Erythroblast (primary cell): ENCODE results near the gene FRYL.
"Not testable (repeated sequence)": the region's sequence is repeated elsewhere in the genome, so short reads cannot be mapped to it uniquely, and the experiment has no call there.

Experiments used
- DNase-seq, 2 experiments: peaks; one replicate each; lab custom pipeline; 2025; lab: John Stamatoyannopoulos, UW
- GATA1 ChIP-seq: IDR thresholded peaks from 2 replicates; pipeline ENCODE4 v1.6.1; 2011; ENCODE audit warnings: low read depth, mild to moderate bottlenecking, control low read depth, low read length, moderate library complexity
- POLR2A ChIP-seq: IDR thresholded peaks from 2 replicates; pipeline ENCODE4 v1.6.1; 2011; ENCODE audit warnings: mild to moderate bottlenecking, low read length

The FRYL gene

DNA sequence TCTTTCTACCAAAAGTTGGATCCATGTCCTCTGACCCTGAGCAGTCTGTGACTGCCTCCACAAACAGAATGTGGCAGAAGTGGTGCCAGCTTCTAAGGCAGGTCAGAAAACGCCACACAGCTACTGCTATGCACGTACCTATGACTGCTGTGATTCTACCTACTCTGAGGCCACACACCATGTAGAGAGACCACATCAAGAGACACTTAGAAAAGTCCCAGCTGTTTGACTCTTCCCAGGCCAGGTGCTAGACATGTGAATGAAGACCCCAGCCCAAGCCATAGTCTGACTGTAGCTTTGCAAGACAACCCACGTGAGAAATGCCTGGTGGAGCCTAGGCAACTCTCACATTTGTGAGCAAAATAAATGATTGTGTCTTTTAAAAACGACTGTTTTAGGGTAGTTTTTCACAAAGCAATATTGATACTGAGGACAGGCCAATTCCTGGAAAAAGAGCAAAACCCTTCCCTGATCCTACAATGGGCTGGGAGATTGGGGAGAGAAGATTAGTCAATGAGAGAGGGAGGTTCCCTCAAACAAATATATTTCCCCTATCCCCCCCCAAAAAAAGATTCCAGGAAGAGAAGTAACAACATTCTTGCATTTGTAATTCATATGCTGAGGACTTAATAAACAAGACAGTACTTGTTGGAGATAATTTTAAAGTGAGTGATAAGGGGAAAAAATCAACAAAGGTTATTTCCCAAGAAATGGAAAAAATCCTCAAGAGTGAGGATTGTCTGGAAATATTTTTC lies 33.3 kb downstream of the FRYL start:
- no peak for DNase-seq
- TF ChIP-seq GATA1: no peak
- TF ChIP-seq POLR2A: no peak

DNA sequence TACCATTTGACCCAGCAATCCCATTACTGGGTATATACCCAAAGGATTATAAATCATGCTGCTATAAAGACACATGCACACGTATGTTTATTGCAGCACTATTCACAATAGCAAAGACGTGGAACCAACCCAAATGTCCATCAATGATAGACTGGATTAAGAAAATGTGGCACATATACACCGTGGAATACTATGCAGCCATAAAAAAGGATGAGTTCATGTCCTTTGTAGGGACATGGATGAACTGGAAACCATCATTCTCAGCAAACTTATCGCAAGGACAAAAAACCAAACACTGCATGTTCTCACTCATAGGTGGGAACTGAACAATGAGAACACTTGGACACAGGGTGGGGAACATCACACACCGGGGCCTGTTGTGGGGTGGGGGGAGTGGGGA lies 34.9 kb downstream of the FRYL start:
- DNase-seq: not testable (repeated sequence)

DNA sequence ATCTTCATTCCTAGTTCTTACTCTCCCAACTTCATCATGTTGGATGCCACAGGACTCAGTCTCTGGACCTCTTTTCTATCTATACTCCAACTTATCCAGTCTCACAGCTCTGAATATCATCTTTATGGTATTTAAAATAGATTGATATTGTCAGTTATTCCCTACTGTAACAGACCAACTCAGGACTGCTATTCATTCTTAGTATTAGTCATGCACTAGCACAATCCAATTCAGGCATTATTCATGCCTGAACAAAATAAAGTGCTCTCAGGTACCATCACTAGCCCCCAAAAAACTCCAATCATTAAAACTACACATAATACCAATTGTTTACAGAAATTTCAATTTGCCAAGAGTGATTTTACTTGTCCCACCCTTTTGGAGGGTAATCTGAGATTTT lies 37.7 kb downstream of the FRYL start:
- TF ChIP-seq GATA1 (no peak), POLR2A (no peak)
- DNase-seq: no peak

DNA sequence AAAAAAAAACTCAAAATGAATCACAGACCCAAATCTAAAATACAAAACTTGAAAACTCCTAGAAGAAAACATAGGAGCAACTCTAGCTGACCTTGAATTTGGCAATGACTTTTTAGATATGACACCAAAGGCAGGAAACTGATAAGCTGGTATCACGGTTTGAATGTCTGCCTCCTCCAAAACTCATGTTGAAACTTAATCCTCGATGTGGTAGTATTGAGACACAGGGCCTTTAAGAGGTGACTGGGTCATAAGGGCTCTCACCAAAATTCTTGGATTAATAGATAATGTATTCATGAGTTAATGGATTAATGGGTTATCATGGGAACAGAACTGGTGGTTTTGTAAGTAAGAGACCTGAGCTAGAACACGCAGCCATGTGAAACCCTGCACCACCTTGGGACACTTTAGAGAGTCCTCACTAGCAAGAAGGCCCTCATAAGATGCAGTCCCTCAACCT lies 40.5 kb downstream of the FRYL start:
- TF ChIP-seq POLR2A (no peak), GATA1 (no peak)
- DNase-seq: peak; percentile 45 to 73

DNA sequence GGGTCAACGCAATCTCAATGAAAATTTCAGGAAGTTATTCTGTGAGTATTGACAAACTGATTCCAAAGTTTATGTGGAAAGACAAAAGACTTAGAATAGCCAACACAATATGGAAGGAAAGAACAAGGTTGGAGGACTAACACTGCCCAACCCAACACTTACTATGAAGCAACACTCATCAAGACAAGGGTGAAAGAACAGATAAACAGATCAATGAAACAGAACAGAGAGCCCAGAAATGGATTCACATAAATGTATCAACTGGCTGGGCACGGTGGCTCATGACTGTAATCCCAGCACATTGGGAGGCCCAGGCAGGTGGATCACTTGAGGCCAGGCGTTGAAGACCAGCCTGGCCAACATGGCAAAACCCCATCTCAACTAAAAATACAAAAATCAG lies 41.2 kb downstream of the FRYL start:
- DNase-seq: no peak
- TF ChIP-seq POLR2A: no peak
- TF ChIP-seq GATA1: no peak

DNA sequence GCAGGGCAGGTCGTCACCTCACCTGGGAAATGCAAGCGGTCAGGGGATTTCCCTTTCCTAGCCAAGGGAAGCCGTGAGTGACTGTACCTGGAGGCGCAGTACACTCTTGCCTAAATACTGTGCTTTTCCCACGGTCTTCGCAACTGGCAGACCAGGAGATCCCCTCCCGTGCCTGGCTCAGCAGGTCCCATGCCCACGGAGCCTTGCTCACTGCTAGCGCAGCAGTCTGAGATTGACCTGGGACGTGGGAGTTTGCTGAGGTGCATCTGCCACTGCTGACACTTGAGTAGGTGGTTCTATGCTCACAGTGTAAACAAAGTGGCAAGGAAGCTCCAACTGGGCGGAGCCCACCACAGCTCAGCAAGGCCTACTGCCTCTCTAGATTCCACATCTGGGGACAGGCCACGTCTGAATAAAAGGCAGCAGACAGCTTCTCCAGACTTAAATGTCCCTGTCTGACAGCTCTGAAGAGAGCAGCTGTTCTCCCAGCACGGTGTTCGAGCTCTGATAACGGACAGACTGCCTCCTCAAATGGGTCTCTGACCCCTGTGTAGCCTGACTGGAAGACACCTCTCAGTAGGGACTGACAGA lies 51.1 kb downstream of the FRYL start:
- DNase-seq: peak in 1 of 2 experiments; percentile 12

- no peak for DNase-seq
- TF ChIP-seq POLR2A: no peak
- TF ChIP-seq GATA1: no peak
These were observed 52.2 kb downstream of the FRYL start for GRCh38 chr4:48727666-48728459.

DNA sequence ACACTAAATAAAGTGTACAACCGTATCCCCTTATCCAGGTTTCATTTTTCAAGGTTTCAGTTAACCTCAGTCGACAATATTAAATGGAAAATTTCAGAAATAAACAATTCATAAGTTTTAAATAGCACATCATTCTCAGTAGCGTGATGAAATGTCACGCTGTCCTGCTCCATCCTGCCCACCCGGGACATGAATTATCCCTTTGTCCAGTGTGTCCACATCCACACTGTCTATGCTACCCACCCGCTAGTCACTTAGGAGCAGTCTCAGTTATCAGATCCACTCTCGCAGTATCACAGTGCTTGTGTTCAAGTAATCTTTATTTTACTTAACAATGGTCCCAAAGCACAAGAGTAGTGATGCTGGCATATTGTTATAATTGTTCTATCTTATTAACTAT lies 54.7 kb downstream of the FRYL start:
- no peak for DNase-seq
- TF ChIP-seq POLR2A (no peak), GATA1 (no peak)

DNA sequence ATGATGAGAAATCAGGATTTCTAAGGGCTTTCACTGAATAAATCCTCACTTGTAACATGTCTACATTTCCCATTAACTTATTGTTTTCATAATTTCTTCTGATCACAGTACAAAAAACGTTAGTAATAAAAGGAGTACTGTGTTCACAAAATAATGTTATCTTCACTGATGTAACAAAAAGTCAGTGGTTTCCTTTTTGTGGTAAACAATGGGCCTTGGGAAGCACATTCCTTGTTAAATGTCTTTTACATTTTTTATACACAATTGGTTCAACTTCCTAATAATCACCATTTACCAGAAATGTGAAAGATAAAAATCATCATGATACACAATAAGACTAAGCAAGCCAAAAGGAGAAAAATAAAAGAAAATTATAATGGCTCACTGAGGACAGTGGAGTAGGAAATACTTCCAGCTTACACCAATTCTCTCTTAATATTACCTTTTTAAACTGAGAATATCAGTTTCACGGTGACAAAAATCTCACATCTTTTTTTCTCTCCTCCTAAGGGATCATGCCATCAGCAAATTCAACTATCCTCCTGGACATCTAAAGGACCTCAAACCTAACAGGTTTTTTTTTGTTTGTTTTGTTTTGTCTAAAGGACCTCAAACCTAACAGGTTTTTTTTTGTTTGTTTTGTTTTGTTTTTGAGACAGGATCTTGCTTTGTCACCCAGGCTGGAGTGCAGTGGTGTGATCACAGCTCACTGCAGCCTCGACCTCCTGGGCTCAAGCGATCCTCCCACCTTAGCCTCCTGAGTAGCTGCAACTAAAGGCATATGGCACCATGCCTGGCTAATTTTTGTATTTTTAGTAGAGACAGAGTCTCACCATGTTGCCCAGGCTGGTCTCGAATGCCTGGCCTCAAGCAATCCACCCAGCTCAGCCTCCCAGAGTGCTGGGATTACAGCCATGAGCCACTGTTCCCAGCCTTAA lies 57.3 kb downstream of the FRYL start:
- TF ChIP-seq GATA1: no peak
- TF ChIP-seq POLR2A: no peak
- no peak for DNase-seq

GRCh38 chr4:48720459-48720858 lies 59.6 kb downstream of the FRYL start:
- no peak for TF ChIP-seq GATA1
- no peak for TF ChIP-seq POLR2A

DNA sequence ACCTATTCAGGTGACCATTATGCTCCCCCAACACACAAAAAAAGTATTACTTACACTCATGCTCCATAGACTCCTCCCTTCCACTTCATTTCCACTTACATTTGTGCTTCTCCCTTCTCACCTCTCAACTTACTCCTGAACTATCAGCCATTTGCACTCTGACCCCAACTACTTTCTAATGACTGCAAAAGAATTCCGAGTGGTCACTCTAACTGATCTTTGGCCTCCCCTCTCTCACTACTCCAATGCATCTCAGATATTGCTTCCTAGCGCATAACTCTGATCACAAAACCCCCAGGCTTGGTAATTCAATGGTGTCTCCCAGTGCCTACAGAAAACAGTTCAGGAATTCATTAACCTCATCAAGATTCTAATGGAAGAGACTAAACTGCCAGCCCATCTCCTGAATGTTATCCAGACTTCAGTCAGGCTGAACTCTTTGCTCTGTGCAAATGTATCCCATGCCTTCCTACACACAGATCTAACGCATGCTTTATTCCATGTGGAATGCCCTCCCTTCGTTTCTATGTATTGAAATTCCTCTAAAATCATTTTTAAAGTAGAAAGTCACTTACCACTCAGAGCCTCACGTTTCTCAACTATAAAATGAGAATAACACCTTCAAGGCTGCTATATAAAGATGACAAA lies 61.1 kb downstream of the FRYL start:
- DNase-seq: no peak
- TF ChIP-seq POLR2A (no peak), GATA1 (no peak)

More at GRCh38 chr4:48720459-48720858, 59.6 kb downstream of the FRYL start:
- DNase-seq: no peak

DNA sequence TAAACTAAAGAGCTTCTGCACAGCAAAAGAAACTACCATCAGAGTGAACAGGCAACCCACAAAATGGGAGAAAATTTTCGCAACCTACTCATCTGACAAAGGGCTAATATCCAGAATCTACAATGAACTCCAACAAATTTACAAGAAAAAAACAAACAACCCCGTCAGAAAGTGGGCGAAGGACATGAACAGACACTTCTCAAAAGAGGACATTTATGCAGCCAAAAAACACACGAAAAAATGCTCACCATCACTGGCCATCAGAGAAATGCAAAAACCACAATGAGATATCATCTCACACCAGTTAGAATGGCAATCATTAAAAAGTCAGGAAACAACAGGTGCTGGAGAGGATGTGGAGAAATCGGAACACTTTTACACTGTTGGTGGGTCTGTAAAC lies 63.8 kb downstream of the FRYL start:
- not testable (repeated sequence) for DNase-seq
